ENCODE data around the gene ARID1A.

- TF ChIP-seq, protein P1, sequence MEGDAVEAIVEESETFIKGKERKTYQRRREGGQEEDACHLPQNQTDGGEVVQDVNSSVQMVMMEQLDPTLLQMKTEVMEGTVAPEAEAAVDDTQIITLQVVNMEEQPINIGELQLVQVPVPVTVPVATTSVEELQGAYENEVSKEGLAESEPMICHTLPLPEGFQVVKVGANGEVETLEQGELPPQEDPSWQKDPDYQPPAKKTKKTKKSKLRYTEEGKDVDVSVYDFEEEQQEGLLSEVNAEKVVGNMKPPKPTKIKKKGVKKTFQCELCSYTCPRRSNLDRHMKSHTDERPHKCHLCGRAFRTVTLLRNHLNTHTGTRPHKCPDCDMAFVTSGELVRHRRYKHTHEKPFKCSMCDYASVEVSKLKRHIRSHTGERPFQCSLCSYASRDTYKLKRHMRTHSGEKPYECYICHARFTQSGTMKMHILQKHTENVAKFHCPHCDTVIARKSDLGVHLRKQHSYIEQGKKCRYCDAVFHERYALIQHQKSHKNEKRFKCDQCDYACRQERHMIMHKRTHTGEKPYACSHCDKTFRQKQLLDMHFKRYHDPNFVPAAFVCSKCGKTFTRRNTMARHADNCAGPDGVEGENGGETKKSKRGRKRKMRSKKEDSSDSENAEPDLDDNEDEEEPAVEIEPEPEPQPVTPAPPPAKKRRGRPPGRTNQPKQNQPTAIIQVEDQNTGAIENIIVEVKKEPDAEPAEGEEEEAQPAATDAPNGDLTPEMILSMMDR (IDR thresholded peaks at IDR 0.05) = no peak
- no peak for TF ChIP-seq POLR2A (IDR thresholded peaks at IDR 0.05)
Observed at GRCh38 chr1:26785611-26786436, 90.0 kb downstream of the ARID1A start.
